Endothelial cell (in vitro differentiated cells): Measurements from ENCODE around the gene HBD. TPM values are rescaled to one million over a fixed set of nuclear protein-coding genes. Genes with fewer than 3 reads are reported as not detected.

ENCODE experiments used
- DNase-seq: peaks from one replicate; pipeline ENCODE4 v3.0.0; 2021; ENCODE audit warnings: low spot score
- H3K27ac Mint-ChIP-seq: one replicate; pipeline ENCODE4 v1.8.0; 2021; ENCODE audit warnings: mixed read lengths, inconsistent platforms; ENCODE audit not compliant: unreplicated experiment
- H3K27me3 Mint-ChIP-seq: one replicate; pipeline ENCODE4 v1.8.0; 2021; ENCODE audit warnings: mild to moderate bottlenecking, moderate library complexity, mixed read lengths, inconsistent platforms; ENCODE audit not compliant: unreplicated experiment
- H3K36me3 Mint-ChIP-seq: one replicate; pipeline ENCODE4 v1.8.0; 2021; ENCODE audit warnings: mild to moderate bottlenecking, low read depth, mixed read lengths, inconsistent platforms; ENCODE audit not compliant: unreplicated experiment
- H3K4me1 Mint-ChIP-seq: one replicate; pipeline ENCODE4 v1.8.0; 2021; ENCODE audit warnings: mild to moderate bottlenecking, mixed read lengths, inconsistent platforms; ENCODE audit not compliant: unreplicated experiment
- H3K4me3 Mint-ChIP-seq: one replicate; pipeline ENCODE4 v1.8.0; 2021; ENCODE audit warnings: mild to moderate bottlenecking, mixed read lengths, inconsistent platforms; ENCODE audit not compliant: unreplicated experiment
- H3K9me3 Mint-ChIP-seq: one replicate; pipeline ENCODE4 v1.8.0; 2021; ENCODE audit warnings: mixed read lengths, inconsistent platforms; ENCODE audit not compliant: unreplicated experiment
- CTCF ChIP-seq: fragments of 200-600 bp; sonication (generic); IDR thresholded peaks from one replicate; pipeline ENCODE4 v1.5.0; 2021; ENCODE audit warnings: antibody characterized with exemption; ENCODE audit not compliant: unreplicated experiment
- total RNA-seq: library from RNA; stranded (reverse); fragmentation: NEBNext Ultra II Directional; extraction: Animal tissue kit (Norgen Biotek cat#: 25700); gene quantifications from one replicate; pipeline ENCODE4 v1.2.1, GENCODE V29; 2021; ENCODE audit not compliant: unreplicated experiment

The HBD gene
- total RNA-seq, 1 donor from 2014 or later, result not detected

GRCh38 chr11:5280582-5281102 lies 46.4 kb upstream of the HBD start:
- TF ChIP-seq CTCF, result no peak
- Mint-ChIP-seq H3K27me3 (no peaks in the 10 kb centered on the region), H3K27ac (no peak overlapping the region), H3K4me3 (no peak overlapping the region), H3K4me1 (peaks cover 6% of the 10 kb centered on the region), H3K36me3 (no peaks in the 10 kb centered on the region), H3K9me3 (no peaks in the 10 kb centered on the region)
- no peak for DNase-seq

GRCh38 chr11:5279471-5280090 lies 45.3 kb upstream of the HBD start:
- no peak overlapping the region for H3K27ac Mint-ChIP-seq
- no peak for DNase-seq
- no peak overlapping the region for H3K4me3 Mint-ChIP-seq
- no peaks in the 10 kb centered on the region for H3K27me3 Mint-ChIP-seq
- no peaks in the 10 kb centered on the region for H3K9me3 Mint-ChIP-seq
- H3K4me1 Mint-ChIP-seq, result peaks cover 6% of the 10 kb centered on the region
- no peaks in the 10 kb centered on the region for H3K36me3 Mint-ChIP-seq
- no peak for TF ChIP-seq CTCF

DNA sequence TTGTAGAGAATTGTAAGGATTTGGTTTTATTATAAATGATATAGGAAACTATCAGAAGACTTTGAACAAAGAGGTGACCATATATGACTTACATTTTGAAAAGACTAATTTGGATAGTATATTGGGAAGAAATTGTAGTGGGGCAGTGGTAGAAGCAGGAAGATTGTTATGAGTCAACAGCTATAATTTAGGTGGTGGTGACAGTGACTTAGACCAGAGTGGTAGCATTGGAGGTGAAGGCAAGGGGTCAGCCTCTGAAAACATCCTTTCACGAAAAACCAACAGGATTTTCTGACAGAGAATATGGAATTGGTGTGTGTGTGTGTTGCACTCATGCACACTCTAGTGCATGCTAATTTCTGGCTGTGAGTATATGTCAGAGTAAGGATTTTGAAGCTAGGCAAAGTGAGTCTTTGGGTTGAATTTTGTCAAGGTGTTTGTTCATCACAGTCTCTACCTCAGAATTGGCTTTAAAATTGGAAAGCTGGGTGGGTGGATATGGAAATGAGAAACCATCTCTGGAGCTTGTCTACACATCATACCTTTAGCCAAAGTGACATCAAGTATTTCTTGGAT lies 43.6 kb upstream of the HBD start:
- Mint-ChIP-seq H3K27ac (no peak overlapping the region), H3K4me1 (peaks cover 6% of the 10 kb centered on the region), H3K9me3 (no peaks in the 10 kb centered on the region), H3K36me3 (no peaks in the 10 kb centered on the region), H3K27me3 (no peaks in the 10 kb centered on the region), H3K4me3 (no peak overlapping the region)
- no peak for TF ChIP-seq CTCF
- no peak for DNase-seq

- Mint-ChIP-seq H3K36me3 (no peaks in the 10 kb centered on the region), H3K9me3 (no peaks in the 10 kb centered on the region)
These were observed 42.4 kb upstream of the HBD start for GRCh38 chr11:5276697-5277096.

More at GRCh38 chr11:5276697-5277096, 42.4 kb upstream of the HBD start:
- Mint-ChIP-seq H3K27me3 (no peaks in the 10 kb centered on the region), H3K4me3 (no peak overlapping the region), H3K27ac (no peak overlapping the region), H3K4me1 (peaks cover 6% of the 10 kb centered on the region)
- DNase-seq, result no peak
- TF ChIP-seq CTCF, result no peak
